Activated naive CD4-positive, alpha-beta T cell treated with anti-CD3 and anti-CD28 coated beads for 36 hours (primary cell): ENCODE results near the gene NTHL1. TPM values are rescaled to one million over a fixed set of nuclear protein-coding genes. Genes with fewer than 3 reads are reported as not detected.

ENCODE experiments used
- CTCF ChIA-PET: fragments of 350-600 bp; sonication (Branson Sonifier 250); formaldehyde crosslinking; loops from one replicate; lab custom pipeline; 2021; ENCODE audit warnings: antibody characterized with exemption; lab: Charles Lee
- DNase-seq: peaks from one replicate; pipeline ENCODE4 v3.0.0-alpha.2; 2020
- H3K27ac Mint-ChIP-seq: one replicate; pipeline ENCODE4 v1.8.0; 2021; ENCODE audit warnings: mild to moderate bottlenecking, mixed read lengths
- H3K27me3 Mint-ChIP-seq: one replicate; pipeline ENCODE4 v1.8.0; 2021; ENCODE audit warnings: low read depth, mixed read lengths
- H3K36me3 Mint-ChIP-seq: one replicate; pipeline ENCODE4 v1.8.0; 2021; ENCODE audit warnings: low read depth, mixed read lengths
- H3K4me1 Mint-ChIP-seq: one replicate; pipeline ENCODE4 v1.8.0; 2021; ENCODE audit warnings: low read depth, mixed read lengths
- H3K4me3 Mint-ChIP-seq: one replicate; pipeline ENCODE4 v1.8.0; 2021; ENCODE audit warnings: mild to moderate bottlenecking, moderate library complexity, mixed read lengths
- H3K9me3 Mint-ChIP-seq: one replicate; pipeline ENCODE4 v1.8.0; 2021; ENCODE audit warnings: mixed read lengths
- intact Hi-C: fragments of 100-400 bp; cut with micrococcal nuclease; formaldehyde crosslinking; loops from one replicate; pipeline ENCODE4 v1.15.1; 2023
- total RNA-seq, 2 experiments: library from RNA; stranded (reverse); gene quantifications; one replicate each; pipeline ENCODE4 v1.2.3, GENCODE V29; 2021

Gene NTHL1
- 10 to 100 TPM; 20.1 to 24.1 TPM for total RNA-seq

DNA sequence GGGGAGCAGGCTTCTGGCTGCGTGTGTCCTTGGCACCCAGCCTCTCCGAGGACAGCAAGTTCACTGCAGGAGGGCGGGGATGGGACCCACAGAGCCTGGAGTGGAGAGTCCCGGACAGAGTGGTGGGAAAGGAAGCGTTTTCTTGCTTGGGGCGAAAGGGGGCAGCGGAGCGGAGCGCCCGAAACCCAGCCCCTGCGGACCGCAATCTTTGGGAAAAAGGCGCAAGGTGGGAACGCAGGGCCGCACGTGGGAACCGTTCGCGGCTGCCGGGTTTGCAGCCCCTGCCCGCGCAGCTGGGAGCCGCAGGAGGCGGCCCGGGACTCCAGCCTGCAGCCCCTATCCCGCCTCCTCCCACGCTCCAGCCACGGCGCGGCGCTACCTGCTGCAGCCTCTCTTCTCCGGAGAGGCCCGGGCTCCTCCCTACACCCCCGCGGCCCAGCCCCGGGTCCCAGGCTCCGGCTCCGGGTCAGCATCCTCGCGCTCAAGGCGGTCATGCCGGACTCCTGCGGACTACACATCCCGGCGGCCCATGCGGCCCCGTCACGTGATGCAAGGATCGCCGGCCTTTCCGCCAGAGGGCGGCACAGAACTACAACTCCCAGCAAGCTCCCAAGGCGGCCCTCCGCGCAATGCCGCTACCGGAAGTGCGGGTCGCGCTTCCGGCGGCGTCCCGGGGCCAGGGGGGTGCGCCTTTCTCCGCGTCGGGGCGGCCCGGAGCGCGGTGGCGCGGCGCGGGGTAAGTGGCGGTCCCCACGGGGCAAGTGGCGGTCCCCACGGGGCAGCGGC lies at the start of gene NTHL1, which contains the start of gene TSC2:
NTHL1 (minus strand) TSS at position 505 of the 786 bp plus-strand sequence; CDS start at position 494, 11 bp downstream.
TSC2 (plus strand) TSS at position 656 of the 786 bp plus-strand sequence. CDS start 631 bp downstream, outside the sequence.
- peak; percentile 95 for DNase-seq
- Mint-ChIP-seq H3K4me1 (peaks cover 16% of the 10 kb centered on the region), H3K4me3 (peak within 1 kb of the TSS; percentile 93), H3K27me3 (no peaks in the 10 kb centered on the region), H3K27ac (peak within 1 kb of the TSS; percentile 61), H3K36me3 (peaks cover 2% of the 10 kb centered on the region), H3K9me3 (no peaks in the 10 kb centered on the region)
- intact Hi-C loops: loop anchor here (1.0 to 5.0 kb wide), 4 partner anchors 19 to 975 kb away; partner anchors contain the start of genes HCFC1R1, THOC6, TNFRSF12A and TRAF7
- CTCF ChIA-PET: interaction anchor here (0.6 to 1.6 kb wide), 8 partner anchors 17 to 168 kb away, joined by 3 to 5 read pairs (median 4); partner anchors contain the start of gene PKD1

DNA sequence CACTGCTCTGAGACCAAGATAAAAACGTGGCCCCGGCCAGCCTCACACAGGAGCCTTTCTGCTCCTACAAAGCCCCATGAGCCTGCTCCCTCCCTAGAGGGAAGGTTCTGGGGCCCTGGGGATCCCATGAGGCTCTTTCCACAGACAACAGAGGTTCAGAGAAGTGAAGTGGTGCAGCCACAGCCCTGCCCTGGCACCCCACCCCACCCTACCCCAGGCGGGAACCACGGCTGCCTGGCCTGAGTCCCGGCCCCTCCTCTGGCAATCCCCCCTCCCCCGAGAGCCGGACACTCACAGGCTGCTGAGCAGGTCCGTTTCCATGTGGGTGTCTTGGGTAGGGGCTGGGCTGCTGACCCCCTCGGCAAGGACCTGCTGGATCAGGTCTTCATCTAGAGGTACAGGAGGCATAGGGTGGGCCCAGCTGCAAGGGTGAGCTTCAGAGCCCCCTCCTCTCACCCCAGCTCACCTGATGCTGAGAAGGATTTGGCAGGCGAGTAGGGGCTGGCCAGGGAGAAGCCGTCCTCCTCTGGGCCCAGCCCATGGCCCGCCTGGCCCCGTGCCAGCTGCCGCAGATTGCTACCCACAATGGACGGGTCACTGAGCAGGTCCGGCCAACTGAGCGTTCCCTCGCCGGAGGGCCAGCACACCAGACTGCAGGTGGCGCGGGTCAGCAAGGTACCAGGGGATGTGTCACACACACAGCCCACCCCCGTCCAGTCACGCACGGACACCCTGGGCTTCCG lies 49.4 kb upstream of the NTHL1 start:
- intact Hi-C loops: no loop called here
- CTCF ChIA-PET: no interaction called here
- Mint-ChIP-seq H3K9me3 (no peaks in the 10 kb centered on the region), H3K4me1 (no peaks in the 10 kb centered on the region), H3K27me3 (no peaks in the 10 kb centered on the region), H3K36me3 (no peaks in the 10 kb centered on the region), H3K4me3 (no peak overlapping the region), H3K27ac (no peak overlapping the region)
- DNase-seq: no peak

DNA sequence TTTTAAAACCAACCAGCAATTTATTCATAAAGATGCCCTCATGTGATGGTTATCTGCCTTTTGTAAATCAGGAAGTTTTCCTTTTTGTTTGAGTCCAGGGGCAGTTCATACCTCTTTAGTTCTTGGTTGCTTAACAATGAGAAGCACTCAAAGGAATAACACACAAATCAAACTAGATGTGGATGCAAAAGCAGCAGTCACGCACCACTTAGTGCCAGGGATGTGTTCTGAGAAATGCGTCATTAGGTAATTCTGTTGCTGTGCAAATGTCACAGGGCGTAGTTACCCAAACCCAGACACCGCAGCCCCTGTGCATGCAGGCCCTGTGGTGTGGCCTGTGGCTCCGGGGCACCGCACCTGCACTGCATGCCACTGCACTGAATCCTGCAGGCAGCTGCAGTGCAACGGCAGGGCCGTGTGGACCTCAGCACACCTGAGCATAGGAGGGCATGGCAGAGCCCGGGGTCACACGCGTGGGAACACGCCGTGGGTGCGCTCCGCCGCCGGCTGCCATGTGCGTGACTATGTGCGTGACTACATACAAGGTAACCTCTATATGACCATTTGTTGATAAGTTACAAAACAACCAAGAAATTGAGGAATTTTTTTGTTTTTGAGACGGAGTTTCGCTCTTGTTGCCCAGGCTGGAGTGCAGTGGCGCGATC lies 48.4 kb upstream of the NTHL1 start:
- H3K9me3 Mint-ChIP-seq: no peaks in the 10 kb centered on the region
- intact Hi-C loops: no loop called here
- no peaks in the 10 kb centered on the region for H3K4me1 Mint-ChIP-seq
- no peaks in the 10 kb centered on the region for H3K36me3 Mint-ChIP-seq
- no peak overlapping the region for H3K4me3 Mint-ChIP-seq
- no peaks in the 10 kb centered on the region for H3K27me3 Mint-ChIP-seq
- CTCF ChIA-PET: no interaction called here
- no peak overlapping the region for H3K27ac Mint-ChIP-seq
- no peak for DNase-seq

DNA sequence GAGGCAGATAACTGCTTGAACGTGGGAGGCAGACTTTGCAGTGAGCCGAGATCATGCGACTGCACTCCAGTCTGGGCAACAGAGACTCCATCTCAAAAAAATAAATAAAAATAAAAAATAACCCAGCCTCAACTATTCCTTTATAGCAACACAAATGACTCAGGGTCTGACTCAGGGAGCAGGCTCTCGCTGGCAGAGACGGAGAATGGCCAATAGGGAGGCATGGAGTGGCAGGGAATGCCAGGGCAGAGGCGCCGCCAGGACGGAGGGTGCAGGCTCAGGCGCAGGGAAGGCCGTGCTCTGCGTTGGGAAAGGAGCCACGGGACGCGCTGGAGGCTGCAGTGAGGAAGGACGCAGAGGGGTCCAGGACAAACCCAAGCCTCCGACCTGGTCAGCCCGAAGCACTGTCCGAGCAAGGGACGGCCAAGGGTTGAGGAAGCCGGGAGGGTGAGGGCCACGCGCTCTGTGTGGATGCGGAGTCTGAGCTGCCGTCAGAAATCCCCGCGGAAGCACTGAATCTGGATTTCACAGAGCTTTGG lies 47.8 kb upstream of the NTHL1 start:
- no peaks in the 10 kb centered on the region for H3K4me1 Mint-ChIP-seq
- H3K9me3 Mint-ChIP-seq: no peaks in the 10 kb centered on the region
- H3K4me3 Mint-ChIP-seq: no peak overlapping the region
- no peak overlapping the region for H3K27ac Mint-ChIP-seq
- CTCF ChIA-PET: no interaction called here
- peaks cover 2% of the 10 kb centered on the region for H3K36me3 Mint-ChIP-seq
- DNase-seq: no peak
- H3K27me3 Mint-ChIP-seq: no peaks in the 10 kb centered on the region
- intact Hi-C loops: no loop called here

DNA sequence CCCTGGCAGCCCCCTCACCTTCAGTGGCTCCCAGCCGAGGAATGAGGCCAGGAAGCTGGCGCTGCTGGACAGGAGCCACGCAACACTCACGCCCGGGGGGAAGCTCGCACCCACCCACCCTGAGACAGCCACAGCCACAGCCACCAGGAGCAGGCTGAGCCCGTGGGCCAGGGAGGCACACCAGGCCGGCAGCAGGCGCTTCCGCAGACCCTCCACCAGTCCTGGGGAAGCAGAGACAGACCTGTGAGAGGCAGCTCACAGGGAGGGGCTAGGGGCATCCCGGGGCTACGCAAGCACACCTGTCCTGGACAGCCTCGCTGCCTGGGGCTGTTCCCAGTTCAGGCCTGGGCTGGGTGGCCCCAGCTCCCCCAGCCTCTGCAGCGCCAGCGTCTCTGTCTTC lies 46.2 kb upstream of the NTHL1 start:
- intact Hi-C loops: no loop called here
- CTCF ChIA-PET: no interaction called here
- Mint-ChIP-seq H3K4me1 (no peaks in the 10 kb centered on the region), H3K36me3 (peaks cover 5% of the 10 kb centered on the region), H3K27ac (no peak overlapping the region), H3K27me3 (no peaks in the 10 kb centered on the region), H3K9me3 (no peaks in the 10 kb centered on the region), H3K4me3 (no peak overlapping the region)
- DNase-seq: no peak

DNA sequence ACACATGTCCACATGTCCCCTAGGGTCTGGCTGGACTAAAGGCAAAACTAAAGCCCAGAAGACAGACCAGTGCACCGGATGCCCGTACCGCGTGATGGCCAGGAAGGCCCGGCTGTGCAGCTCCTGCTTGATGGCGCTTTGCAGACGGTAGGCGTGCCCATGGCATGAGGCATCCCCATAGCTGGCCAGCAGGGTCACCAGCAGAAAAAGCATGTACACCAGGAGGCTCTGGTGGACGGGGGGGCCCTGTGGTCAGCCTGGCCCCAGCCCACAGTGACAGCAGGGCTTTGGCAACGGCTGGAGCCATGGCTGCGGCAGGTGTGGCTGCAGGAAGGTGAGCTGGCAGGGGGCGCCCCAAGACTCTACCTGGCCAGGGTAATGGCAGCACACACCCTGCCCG lies 45.2 kb upstream of the NTHL1 start:
- Mint-ChIP-seq H3K27ac (no peak overlapping the region), H3K9me3 (no peaks in the 10 kb centered on the region), H3K4me3 (no peak overlapping the region), H3K36me3 (peaks cover 5% of the 10 kb centered on the region), H3K27me3 (no peaks in the 10 kb centered on the region), H3K4me1 (no peaks in the 10 kb centered on the region)
- CTCF ChIA-PET: no interaction called here
- no peak for DNase-seq
- intact Hi-C loops: no loop called here

DNA sequence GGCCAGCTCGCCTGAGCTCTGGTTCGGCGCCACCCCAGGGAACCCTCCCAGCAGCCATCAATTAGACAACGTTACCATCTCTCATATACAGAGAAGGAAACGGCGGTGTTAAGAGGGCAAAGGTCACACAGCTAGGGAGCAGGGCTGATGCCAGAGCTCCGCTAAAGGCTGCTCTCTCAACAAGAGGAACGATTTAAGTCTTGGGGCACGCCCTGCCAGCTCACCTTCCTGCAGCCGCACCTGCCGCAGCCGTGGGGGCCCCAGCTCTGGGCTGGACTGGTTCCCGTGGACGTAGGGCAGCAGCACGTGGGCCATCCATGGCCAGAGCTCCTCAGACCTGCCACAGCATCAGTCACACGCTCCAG lies 44.6 kb upstream of the NTHL1 start:
- Mint-ChIP-seq H3K27me3 (no peaks in the 10 kb centered on the region), H3K27ac (no peak overlapping the region), H3K4me3 (no peak overlapping the region), H3K4me1 (no peaks in the 10 kb centered on the region), H3K9me3 (no peaks in the 10 kb centered on the region), H3K36me3 (peaks cover 5% of the 10 kb centered on the region)
- intact Hi-C loops: no loop called here
- DNase-seq: no peak
- CTCF ChIA-PET: no interaction called here

DNA sequence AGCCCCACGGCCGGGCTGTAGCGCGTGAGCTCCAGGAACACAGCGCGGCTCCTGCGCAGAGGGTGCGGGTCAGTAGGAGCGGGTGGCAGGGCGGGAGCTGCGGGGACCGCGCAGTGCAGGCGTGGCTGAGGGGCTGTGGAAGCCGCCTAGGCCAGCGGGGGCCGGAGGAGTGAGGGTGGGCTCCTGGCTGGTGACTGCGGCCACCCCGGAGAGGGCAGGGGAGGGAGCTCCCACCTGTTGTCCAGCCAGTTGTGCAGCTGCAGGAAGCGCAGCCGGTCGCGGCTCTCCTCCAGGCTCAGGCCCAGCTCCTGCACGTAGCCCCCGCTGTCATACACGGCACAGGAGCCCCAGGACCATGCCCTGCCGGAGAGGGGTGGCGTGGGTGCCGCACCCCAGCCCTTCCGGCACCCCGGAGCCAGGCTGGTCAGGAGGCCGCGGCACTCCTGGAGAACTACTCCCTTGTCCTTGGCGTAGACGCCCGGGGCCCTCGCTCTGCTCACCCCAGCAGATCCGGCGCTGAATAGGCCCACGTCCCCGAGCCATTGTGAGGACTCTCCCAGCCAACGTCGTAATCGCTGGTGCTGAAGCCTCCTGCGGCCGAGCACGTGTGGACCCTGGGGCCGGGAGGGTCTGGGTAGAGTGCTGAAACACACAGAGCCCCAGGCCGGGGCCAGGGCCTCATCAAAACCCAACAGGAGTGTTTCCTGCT lies 44.1 kb upstream of the NTHL1 start:
- Mint-ChIP-seq H3K27me3 (no peaks in the 10 kb centered on the region), H3K9me3 (no peaks in the 10 kb centered on the region), H3K36me3 (peaks cover 5% of the 10 kb centered on the region), H3K4me3 (no peak overlapping the region), H3K27ac (no peak overlapping the region), H3K4me1 (no peaks in the 10 kb centered on the region)
- CTCF ChIA-PET: no interaction called here
- intact Hi-C loops: no loop called here
- no peak for DNase-seq

DNA sequence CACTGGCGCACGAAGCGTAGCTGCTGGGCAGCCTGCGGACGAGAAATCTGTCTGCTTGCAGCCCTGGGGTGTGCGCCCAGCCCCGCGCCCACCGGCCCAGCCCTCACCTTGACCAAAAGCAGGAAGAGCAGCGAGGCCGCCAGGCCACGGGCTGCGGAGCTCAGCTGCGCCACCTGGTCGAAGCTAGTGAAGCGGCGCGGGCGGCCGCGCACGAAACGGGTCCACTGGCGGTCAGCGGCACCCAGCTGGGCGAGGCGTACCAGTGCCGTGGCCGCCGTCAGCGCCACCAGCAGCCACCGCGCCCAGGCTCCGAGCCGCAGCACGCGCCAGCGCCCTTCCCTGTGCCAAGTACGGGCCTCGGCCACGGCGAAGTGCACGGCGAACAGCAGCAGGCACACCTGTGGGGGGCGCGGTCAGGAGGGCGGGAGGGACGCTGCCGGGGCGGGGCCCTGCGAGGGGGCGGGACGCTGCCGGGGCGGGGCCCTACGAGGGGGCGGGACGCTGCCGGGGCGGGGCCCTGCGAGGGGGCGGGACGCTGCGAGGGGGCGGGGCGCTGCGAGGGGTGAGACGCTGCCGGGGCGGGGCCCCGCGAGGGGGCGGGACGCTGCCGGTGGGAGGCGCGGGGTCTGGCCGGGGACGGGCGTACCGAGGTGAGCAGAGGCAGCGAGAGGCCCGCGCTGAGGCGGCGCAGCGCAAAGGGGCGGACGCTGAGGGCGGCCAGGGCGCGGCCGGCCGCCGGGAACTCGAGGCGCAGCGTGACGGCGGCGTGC lies 43.3 kb upstream of the NTHL1 start:
- H3K9me3 Mint-ChIP-seq: no peaks in the 10 kb centered on the region
- no peaks in the 10 kb centered on the region for H3K27me3 Mint-ChIP-seq
- H3K27ac Mint-ChIP-seq: no peak overlapping the region
- H3K36me3 Mint-ChIP-seq: peaks cover 5% of the 10 kb centered on the region
- no peak overlapping the region for H3K4me3 Mint-ChIP-seq
- intact Hi-C loops: no loop called here
- no peaks in the 10 kb centered on the region for H3K4me1 Mint-ChIP-seq
- no peak for DNase-seq
- CTCF ChIA-PET: no interaction called here

DNA sequence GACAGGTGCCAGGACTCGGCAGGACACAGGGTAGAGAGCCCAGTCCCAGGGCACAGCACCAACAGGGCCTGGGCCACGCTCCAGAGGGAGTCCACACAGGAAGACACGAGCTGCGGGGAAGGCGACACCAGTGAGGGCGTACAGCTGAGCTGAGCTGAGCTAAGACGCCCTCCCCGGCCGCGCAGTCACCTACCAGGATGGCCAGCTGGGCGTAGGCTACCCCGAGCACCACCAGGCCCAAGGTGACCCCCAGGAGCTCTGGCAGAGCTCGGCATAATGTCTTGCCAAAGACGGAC lies 42.8 kb upstream of the NTHL1 start:
- CTCF ChIA-PET: no interaction called here
- Mint-ChIP-seq H3K9me3 (no peaks in the 10 kb centered on the region), H3K4me1 (no peaks in the 10 kb centered on the region), H3K4me3 (no peak overlapping the region), H3K36me3 (peaks cover 5% of the 10 kb centered on the region), H3K27me3 (no peaks in the 10 kb centered on the region), H3K27ac (no peak overlapping the region)
- DNase-seq: no peak
- intact Hi-C loops: no loop called here

DNA sequence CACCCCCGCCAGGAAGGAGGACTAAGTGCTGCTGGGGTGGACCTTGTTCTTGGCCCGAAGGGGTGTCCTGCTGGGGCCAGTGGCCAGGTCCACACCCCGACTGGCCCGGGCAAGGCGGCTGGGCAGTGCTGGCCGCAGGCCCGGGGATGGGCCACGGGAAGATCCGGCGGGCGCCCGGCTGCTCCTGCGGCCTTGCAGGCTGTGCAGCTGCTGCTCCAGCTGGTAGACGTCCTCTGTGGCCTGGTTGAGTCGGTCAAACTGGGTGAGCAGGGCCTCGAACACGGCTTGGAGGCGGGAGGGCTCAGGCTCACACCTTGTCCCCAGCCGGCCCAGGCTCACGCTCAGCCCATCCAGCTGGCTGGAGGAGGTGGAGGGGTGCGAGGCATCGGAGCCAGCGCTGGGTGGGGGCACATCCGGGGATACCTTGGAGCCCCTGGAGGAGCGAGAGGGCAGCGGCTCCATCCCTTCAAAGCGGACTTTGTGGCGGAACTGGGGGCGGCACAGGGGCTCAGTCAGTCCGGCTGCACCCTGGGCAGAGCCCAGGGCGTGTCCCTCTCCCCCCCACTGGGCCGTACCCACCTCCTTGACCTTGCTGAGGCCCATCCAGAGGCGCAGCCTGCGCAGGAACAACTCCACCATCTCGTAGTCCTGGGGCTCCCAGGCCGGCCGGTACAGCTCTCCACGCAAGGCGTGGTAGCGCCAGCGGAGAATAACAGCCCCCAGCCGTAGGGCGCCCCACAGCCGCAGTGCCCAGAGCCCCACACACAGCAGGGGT lies 42.3 kb upstream of the NTHL1 start:
- Mint-ChIP-seq H3K27me3 (no peaks in the 10 kb centered on the region), H3K27ac (no peak overlapping the region), H3K9me3 (no peaks in the 10 kb centered on the region), H3K36me3 (peaks cover 5% of the 10 kb centered on the region), H3K4me3 (no peak overlapping the region), H3K4me1 (no peaks in the 10 kb centered on the region)
- intact Hi-C loops: no loop called here
- CTCF ChIA-PET: no interaction called here
- DNase-seq: no peak
